ENCODE data around the gene FAM131C. TPM values are rescaled to one million over a fixed set of nuclear protein-coding genes. Genes with fewer than 3 reads are reported as not detected.

Gene FAM131C
- total RNA-seq, 1 experiment from 2014 or later: 3.4 TPM

- intact Hi-C loops (cut with micrococcal nuclease; ENCODE audit: unreplicated experiment): no loop called here
- Histone ChIP-seq H3K27ac (ENCODE audit: low read length) (no peak overlapping the region), H3K27me3 (ENCODE audit: control insufficient read depth, insufficient read depth, low read length) (no peaks in the 10 kb centered on the region), H3K4me1 (ENCODE audit: control insufficient read depth, insufficient read depth, low read length) (peaks cover 18% of the 10 kb centered on the region), H3K4me3 (ENCODE audit: low read depth in 2 of 2, low read length in 2 of 2) (no peak overlapping the region), H3K36me3 (ENCODE audit: control insufficient read depth, insufficient read depth, low read length) (no peaks in the 10 kb centered on the region), H3K9me3 (ENCODE audit: control insufficient read depth, insufficient read depth, low read depth, low read length) (no peaks in the 10 kb centered on the region)
- DNase-seq (ENCODE audit: low read depth, low spot score) (no peak), ATAC-seq (no peak)
- ChIA-PET POLR2A (no interaction called here), CTCF (interaction anchor here (0.7 kb wide), 1 partner anchor 1535 kb away, joined by 3 read pairs; no protein-coding TSS in a partner anchor)
- BruUV-seq (replicated peaks): no TSS peak
- in situ Hi-C loops (cut with HindIII; ENCODE audit: low pct_unique_long_range_greater_than_20kb, low sequenced_read_pairs): no loop called here
- TF ChIP-seq, protein P1, sequence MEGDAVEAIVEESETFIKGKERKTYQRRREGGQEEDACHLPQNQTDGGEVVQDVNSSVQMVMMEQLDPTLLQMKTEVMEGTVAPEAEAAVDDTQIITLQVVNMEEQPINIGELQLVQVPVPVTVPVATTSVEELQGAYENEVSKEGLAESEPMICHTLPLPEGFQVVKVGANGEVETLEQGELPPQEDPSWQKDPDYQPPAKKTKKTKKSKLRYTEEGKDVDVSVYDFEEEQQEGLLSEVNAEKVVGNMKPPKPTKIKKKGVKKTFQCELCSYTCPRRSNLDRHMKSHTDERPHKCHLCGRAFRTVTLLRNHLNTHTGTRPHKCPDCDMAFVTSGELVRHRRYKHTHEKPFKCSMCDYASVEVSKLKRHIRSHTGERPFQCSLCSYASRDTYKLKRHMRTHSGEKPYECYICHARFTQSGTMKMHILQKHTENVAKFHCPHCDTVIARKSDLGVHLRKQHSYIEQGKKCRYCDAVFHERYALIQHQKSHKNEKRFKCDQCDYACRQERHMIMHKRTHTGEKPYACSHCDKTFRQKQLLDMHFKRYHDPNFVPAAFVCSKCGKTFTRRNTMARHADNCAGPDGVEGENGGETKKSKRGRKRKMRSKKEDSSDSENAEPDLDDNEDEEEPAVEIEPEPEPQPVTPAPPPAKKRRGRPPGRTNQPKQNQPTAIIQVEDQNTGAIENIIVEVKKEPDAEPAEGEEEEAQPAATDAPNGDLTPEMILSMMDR (IDR thresholded peaks at IDR 0.05): no peak
- TF ChIP-seq, protein P2, sequence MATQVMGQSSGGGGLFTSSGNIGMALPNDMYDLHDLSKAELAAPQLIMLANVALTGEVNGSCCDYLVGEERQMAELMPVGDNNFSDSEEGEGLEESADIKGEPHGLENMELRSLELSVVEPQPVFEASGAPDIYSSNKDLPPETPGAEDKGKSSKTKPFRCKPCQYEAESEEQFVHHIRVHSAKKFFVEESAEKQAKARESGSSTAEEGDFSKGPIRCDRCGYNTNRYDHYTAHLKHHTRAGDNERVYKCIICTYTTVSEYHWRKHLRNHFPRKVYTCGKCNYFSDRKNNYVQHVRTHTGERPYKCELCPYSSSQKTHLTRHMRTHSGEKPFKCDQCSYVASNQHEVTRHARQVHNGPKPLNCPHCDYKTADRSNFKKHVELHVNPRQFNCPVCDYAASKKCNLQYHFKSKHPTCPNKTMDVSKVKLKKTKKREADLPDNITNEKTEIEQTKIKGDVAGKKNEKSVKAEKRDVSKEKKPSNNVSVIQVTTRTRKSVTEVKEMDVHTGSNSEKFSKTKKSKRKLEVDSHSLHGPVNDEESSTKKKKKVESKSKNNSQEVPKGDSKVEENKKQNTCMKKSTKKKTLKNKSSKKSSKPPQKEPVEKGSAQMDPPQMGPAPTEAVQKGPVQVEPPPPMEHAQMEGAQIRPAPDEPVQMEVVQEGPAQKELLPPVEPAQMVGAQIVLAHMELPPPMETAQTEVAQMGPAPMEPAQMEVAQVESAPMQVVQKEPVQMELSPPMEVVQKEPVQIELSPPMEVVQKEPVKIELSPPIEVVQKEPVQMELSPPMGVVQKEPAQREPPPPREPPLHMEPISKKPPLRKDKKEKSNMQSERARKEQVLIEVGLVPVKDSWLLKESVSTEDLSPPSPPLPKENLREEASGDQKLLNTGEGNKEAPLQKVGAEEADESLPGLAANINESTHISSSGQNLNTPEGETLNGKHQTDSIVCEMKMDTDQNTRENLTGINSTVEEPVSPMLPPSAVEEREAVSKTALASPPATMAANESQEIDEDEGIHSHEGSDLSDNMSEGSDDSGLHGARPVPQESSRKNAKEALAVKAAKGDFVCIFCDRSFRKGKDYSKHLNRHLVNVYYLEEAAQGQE (IDR thresholded peaks at IDR 0.05; ENCODE audit: insufficient read depth in 1 of 2, low read depth in 2 of 2, low read length in 1 of 2): no peak
These were observed 1.8 kb downstream of the FAM131C start for GRCh38 chr1:16071614-16072013.

- H3K4me3 ChIP-seq (ENCODE audit: low read depth in 2 of 2, low read length in 2 of 2): no peak overlapping the region
- in situ Hi-C loops (cut with HindIII; ENCODE audit: low pct_unique_long_range_greater_than_20kb, low sequenced_read_pairs) (no loop called here), intact Hi-C loops (cut with micrococcal nuclease; ENCODE audit: unreplicated experiment) (no loop called here)
- H3K27me3 ChIP-seq (ENCODE audit: control insufficient read depth, insufficient read depth, low read length): no peaks in the 10 kb centered on the region
- H3K4me1 ChIP-seq (ENCODE audit: control insufficient read depth, insufficient read depth, low read length): peaks cover 11% of the 10 kb centered on the region; the same call in 1 of the 2 replicates
- ChIA-PET CTCF (interaction anchor here (0.7 kb wide), 1 partner anchor 1536 kb away, joined by 3 read pairs; no protein-coding TSS in a partner anchor), POLR2A (no interaction called here)
- TF ChIP-seq POLR2AphosphoS5 (IDR thresholded peaks at IDR 0.05; ENCODE audit: low read depth, low read length) (no peak), SIN3A (IDR thresholded peaks at IDR 0.05; ENCODE audit: borderline replicate concordance, insufficient read depth, low read depth, low read length) (no peak), TCF7L2 (IDR thresholded peaks at IDR 0.05; ENCODE audit: low read depth, low read length) (no peak)
- TF ChIP-seq, protein P1 (IDR thresholded peaks at IDR 0.05): no peak
- TF ChIP-seq, protein P2 (IDR thresholded peaks at IDR 0.05; ENCODE audit: insufficient read depth in 1 of 2, low read depth in 2 of 2, low read length in 1 of 2): no peak
- BruUV-seq (replicated peaks): no TSS peak
- ATAC-seq (no peak), DNase-seq (ENCODE audit: low read depth, low spot score) (no peak)
- H3K9me3 ChIP-seq (ENCODE audit: control insufficient read depth, insufficient read depth, low read depth, low read length): no peaks in the 10 kb centered on the region
- H3K27ac ChIP-seq (ENCODE audit: low read length): no peak overlapping the region
- H3K36me3 ChIP-seq (ENCODE audit: control insufficient read depth, insufficient read depth, low read length): no peaks in the 10 kb centered on the region
These were observed 2.7 kb downstream of the FAM131C start for GRCh38 chr1:16070640-16071355.

Data from Panc1 (cell line).